Common myeloid progenitor, CD34-positive (primary cell): Measurements from ENCODE around the gene SOCS3.
"Not testable (repeated sequence)": the region's sequence is repeated elsewhere in the genome, so short reads cannot be mapped to it uniquely, and the experiment has no call there.

Experiments used
- CTCF ChIA-PET: fragments of 350-600 bp; sonication (Branson Sonifier 250); formaldehyde crosslinking; loops from one replicate; lab custom pipeline; 2021; ENCODE audit warnings: antibody characterized with exemption; lab: Charles Lee
- POLR2A ChIA-PET: fragments of 350-600 bp; sonication (Branson Sonifier 250); formaldehyde crosslinking; loops from one replicate; lab custom pipeline; 2021; ENCODE audit warnings: antibody characterized with exemption; lab: Charles Lee
- DNase-seq, 3 donors: peaks; one replicate each; pipeline versions ENCODE4 v3.0.0 to v3.0.0-alpha.2; 2013
- H3K27ac ChIP-seq, 2 experiments: 1 replicate in 1 of 2; 2 replicates in 1 of 2; pipeline ENCODE4 v1.7.0; 2013; ENCODE audit warnings: inconsistent platforms in 2 of 2, low read length in 2 of 2, mild to moderate bottlenecking in 2 of 2, low read depth in 1 of 2, moderate library complexity in 1 of 2; ENCODE audit not compliant: severe bottlenecking in 2 of 2, insufficient read depth in 1 of 2, poor library complexity in 1 of 2
- H3K27me3 ChIP-seq, 5 experiments: replicated peaks in 2 of 5; 1 replicate in 3 of 5; 2 replicates in 2 of 5; pipeline versions ENCODE4 v1.6.1 to v1.7.0; 2013; ENCODE audit warnings: low read length in 4 of 5, mild to moderate bottlenecking in 2 of 5, moderate library complexity in 2 of 5, inconsistent platforms in 1 of 5; ENCODE audit not compliant: insufficient read depth in 5 of 5, control insufficient read depth in 4 of 5
- H3K36me3 ChIP-seq, 4 experiments: 1 replicate in 2 of 4; 2 replicates in 2 of 4; pipeline versions ENCODE4 v1.6.1 to v1.7.0; 2013; ENCODE audit warnings: low read length in 3 of 4, control low read depth in 1 of 4, mild to moderate bottlenecking in 1 of 4; ENCODE audit not compliant: control insufficient read depth in 4 of 4, insufficient read depth in 4 of 4
- H3K4me1 ChIP-seq, 4 experiments: 1 replicate in 3 of 4; 2 replicates in 1 of 4; pipeline versions ENCODE4 v1.6.1 to v1.7.1; 2013; ENCODE audit warnings: low read length in 3 of 4, mild to moderate bottlenecking in 3 of 4, control low read depth in 1 of 4, inconsistent platforms in 1 of 4, moderate library complexity in 1 of 4; ENCODE audit not compliant: control insufficient read depth in 4 of 4, insufficient read depth in 4 of 4; ENCODE audit errors: control extremely low read depth in 1 of 4
- H3K4me3 ChIP-seq, 7 experiments: 1 replicate in 4 of 7; 2 replicates in 3 of 7; pipeline versions ENCODE4 v1.5.1 to v1.7.0; 2013; ENCODE audit warnings: mild to moderate bottlenecking in 7 of 7, low read length in 6 of 7, moderate library complexity in 6 of 7, inconsistent platforms in 2 of 7, low read depth in 2 of 7, control low read depth in 1 of 7; ENCODE audit not compliant: insufficient read depth in 4 of 7, control insufficient read depth in 1 of 7; ENCODE audit errors: extremely low read depth in 1 of 7
- H3K9me3 ChIP-seq, 5 experiments: 1 replicate in 4 of 5; 2 replicates in 1 of 5; pipeline versions ENCODE4 v1.6.1 to v1.7.1; 2013; ENCODE audit warnings: low read length in 4 of 5, mild to moderate bottlenecking in 2 of 5, inconsistent platforms in 1 of 5, low read depth in 1 of 5, moderate library complexity in 1 of 5; ENCODE audit not compliant: control insufficient read depth in 4 of 5, insufficient read depth in 2 of 5; ENCODE audit errors: control extremely low read depth in 1 of 5
- WGBS: methylation state at CpG from one replicate; pipeline ENCODE4 v1.1.5; 2013; ENCODE audit not compliant: insufficient coverage; 5-methylcytosine and 5-hydroxymethylcytosine counted together

The SOCS3 gene

GRCh38 chr17:78315355-78316114 is 44.3 kb downstream of the SOCS3 start:
- peak overlapping the region in 1 of 2 experiments; percentile 39 for H3K27ac ChIP-seq
- peak; percentile 26 to 78 (median 66) for DNase-seq
- ChIA-PET CTCF (interaction anchor here (0.9 to 2.6 kb wide), 7 partner anchors 8 to 107 kb away, joined by 3 to 10 read pairs (median 5); no protein-coding TSS in a partner anchor), POLR2A (no interaction called here)
- no peaks in the 10 kb centered on the region for H3K36me3 ChIP-seq
- peak overlapping the region in 3 of 7 experiments; percentile 25 to 59 (median 36) for H3K4me3 ChIP-seq
- WGBS = 6% methylated on average over 11 of the region's 12 CpGs
- H3K27me3 ChIP-seq = no peaks in the 10 kb centered on the region
- no peaks in the 10 kb centered on the region for H3K9me3 ChIP-seq
- H3K4me1 ChIP-seq = peaks cover 0 to 73% (median 55%) of the 10 kb centered on the region in 4 experiments

GRCh38 chr17:78314683-78315354 is 45.1 kb downstream of the SOCS3 start:
- Histone ChIP-seq H3K27me3 (no peaks in the 10 kb centered on the region), H3K9me3 (no peaks in the 10 kb centered on the region), H3K4me3 (peak overlapping the region in 3 of 7 experiments; percentile 25 to 68 (median 67)), H3K36me3 (no peaks in the 10 kb centered on the region), H3K27ac (no peak overlapping the region), H3K4me1 (peaks cover 0 to 73% (median 55%) of the 10 kb centered on the region in 4 experiments)
- ChIA-PET POLR2A (interaction anchor here (0.9 to 1.1 kb wide), 3 partner anchors 14 to 50 kb away, joined by 3 to 5 read pairs (median 5); no protein-coding TSS in a partner anchor), CTCF (interaction anchor here (0.9 to 2.6 kb wide), 5 partner anchors 9 to 49 kb away, joined by 4 to 12 read pairs (median 6); no protein-coding TSS in a partner anchor)
- WGBS = 96% methylated on average over 7 of the region's 12 CpGs
- DNase-seq = no peak

- no peak overlapping the region for H3K27ac ChIP-seq
- ChIA-PET POLR2A (interaction anchor here (0.9 to 1.1 kb wide), 3 partner anchors 15 to 51 kb away, joined by 3 to 5 read pairs (median 5); no protein-coding TSS in a partner anchor), CTCF (interaction anchor here (0.7 to 2.6 kb wide), 7 partner anchors 9 to 66 kb away, joined by 3 to 12 read pairs (median 5); no protein-coding TSS in a partner anchor)
- H3K4me3 ChIP-seq = peak overlapping the region; percentile 19 to 73 (median 57)
- DNase-seq = peak; percentile 74 to 87 (median 86)
- no peaks in the 10 kb centered on the region for H3K27me3 ChIP-seq
- no peaks in the 10 kb centered on the region for H3K9me3 ChIP-seq
- no peaks in the 10 kb centered on the region for H3K36me3 ChIP-seq
- peaks cover 0 to 67% (median 52%) of the 10 kb centered on the region in 4 experiments for H3K4me1 ChIP-seq
- WGBS = 2% methylated on average over 60 of the region's 80 CpGs
Observed at GRCh38 chr17:78313735-78314648, 45.9 kb downstream of the SOCS3 start.

GRCh38 chr17:78309659-78310255 is 50.1 kb downstream of the SOCS3 start:
- H3K4me1 ChIP-seq = peaks cover 0 to 27% (median 13%) of the 10 kb centered on the region in 4 experiments

GRCh38 chr17:78307887-78308638 is 51.8 kb downstream of the SOCS3 start:
- ChIA-PET CTCF (interaction anchor here (1.1 to 1.8 kb wide), 6 partner anchors 9 to 115 kb away, joined by 3 to 4 read pairs (median 4); no protein-coding TSS in a partner anchor), POLR2A (no interaction called here)
- Histone ChIP-seq H3K4me3 (no peak overlapping the region), H3K27ac (no peak overlapping the region), H3K27me3 (no peaks in the 10 kb centered on the region), H3K9me3 (peaks cover 0 to 15% (median 11%) of the 10 kb centered on the region in 5 experiments), H3K4me1 (peaks cover 0 to 10% (median 0%) of the 10 kb centered on the region in 4 experiments), H3K36me3 (no peaks in the 10 kb centered on the region)
- DNase-seq = no peak
- 97% methylated on average over 6 of the region's 13 CpGs for WGBS

More at GRCh38 chr17:78309659-78310255, 50.1 kb downstream of the SOCS3 start:
- H3K9me3 ChIP-seq = peaks cover 0 to 15% (median 11%) of the 10 kb centered on the region in 5 experiments
- H3K36me3 ChIP-seq, H3K4me3 ChIP-seq, POLR2A ChIA-PET, H3K27ac ChIP-seq, DNase-seq, H3K27me3 ChIP-seq: not testable (repeated sequence)
- CTCF ChIA-PET = interaction anchor here (1.3 to 1.5 kb wide), 2 partner anchors 18 to 35 kb away, joined by 3 read pairs; no protein-coding TSS in a partner anchor
- 100% methylated on average over 11 of the region's 12 CpGs for WGBS
